Measurements from ENCODE around the gene KIAA1755.
A peak's percentile ranks its signal among the peaks of the same experiment; 100 is the strongest.

KIAA1755 gene

DNA sequence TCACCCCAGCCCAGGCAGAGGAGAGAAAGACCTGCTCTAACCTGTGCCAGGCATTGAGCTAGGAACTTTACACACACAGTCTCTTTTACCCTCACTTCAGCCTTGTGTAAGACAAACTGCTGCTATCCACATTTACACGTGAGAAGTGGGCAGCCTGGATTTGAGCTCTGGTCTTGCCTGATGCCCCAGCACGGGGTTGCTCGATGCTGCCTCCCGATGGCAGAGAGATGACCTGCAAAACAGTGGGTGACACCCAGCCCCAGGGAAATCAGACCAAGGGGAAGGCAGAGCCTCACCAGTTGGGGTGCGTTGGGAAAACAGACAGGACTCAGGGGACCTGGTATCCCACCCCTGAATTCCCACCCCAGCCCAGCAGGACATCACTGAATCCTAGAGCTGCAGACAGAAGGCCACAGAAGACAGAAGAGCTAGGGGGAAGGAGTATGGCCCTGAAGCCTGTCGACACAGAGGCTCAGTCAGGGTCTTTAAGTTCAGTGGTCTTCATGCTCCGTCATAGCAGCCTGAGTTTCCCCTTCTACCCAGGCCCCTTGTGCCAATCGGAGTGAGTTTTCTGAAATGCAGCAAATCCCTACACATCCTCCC lies 44.4 kb upstream of the KIAA1755 start:
- DNase-seq (ENCODE audit: low read depth), result peak; percentile 25
- TF ChIP-seq, protein P1, sequence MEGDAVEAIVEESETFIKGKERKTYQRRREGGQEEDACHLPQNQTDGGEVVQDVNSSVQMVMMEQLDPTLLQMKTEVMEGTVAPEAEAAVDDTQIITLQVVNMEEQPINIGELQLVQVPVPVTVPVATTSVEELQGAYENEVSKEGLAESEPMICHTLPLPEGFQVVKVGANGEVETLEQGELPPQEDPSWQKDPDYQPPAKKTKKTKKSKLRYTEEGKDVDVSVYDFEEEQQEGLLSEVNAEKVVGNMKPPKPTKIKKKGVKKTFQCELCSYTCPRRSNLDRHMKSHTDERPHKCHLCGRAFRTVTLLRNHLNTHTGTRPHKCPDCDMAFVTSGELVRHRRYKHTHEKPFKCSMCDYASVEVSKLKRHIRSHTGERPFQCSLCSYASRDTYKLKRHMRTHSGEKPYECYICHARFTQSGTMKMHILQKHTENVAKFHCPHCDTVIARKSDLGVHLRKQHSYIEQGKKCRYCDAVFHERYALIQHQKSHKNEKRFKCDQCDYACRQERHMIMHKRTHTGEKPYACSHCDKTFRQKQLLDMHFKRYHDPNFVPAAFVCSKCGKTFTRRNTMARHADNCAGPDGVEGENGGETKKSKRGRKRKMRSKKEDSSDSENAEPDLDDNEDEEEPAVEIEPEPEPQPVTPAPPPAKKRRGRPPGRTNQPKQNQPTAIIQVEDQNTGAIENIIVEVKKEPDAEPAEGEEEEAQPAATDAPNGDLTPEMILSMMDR (IDR thresholded peaks at IDR 0.05; ENCODE audit: insufficient read depth, low read depth, low read length, missing control alignments), result peak; percentile 41
- no peak overlapping the region for H3K4me3 ChIP-seq (ENCODE audit: low read depth, low read length)

- no peak for DNase-seq (ENCODE audit: low read depth)
- no peak within 1 kb of the TSS for H3K4me3 ChIP-seq (ENCODE audit: low read depth, low read length)
- TF ChIP-seq, protein P1 (IDR thresholded peaks at IDR 0.05; ENCODE audit: insufficient read depth, low read depth, low read length, missing control alignments), result no peak
Observed at GRCh38 chr20:38303908-38304379, 43.4 kb upstream of the KIAA1755 start, which contains the start of gene BPI. Gene BPI, plus strand, starts transcription at chr20:38304156. Its CDS starts 68 bp downstream, at chr20:38304224.

GRCh38 chr20:38302786-38303185 lies 42.3 kb upstream of the KIAA1755 start:
- H3K4me3 ChIP-seq (ENCODE audit: low read depth, low read length), result no peak overlapping the region
- no peak for DNase-seq (ENCODE audit: low read depth)
- TF ChIP-seq, protein P1 (IDR thresholded peaks at IDR 0.05; ENCODE audit: insufficient read depth, low read depth, low read length, missing control alignments), result no peak

DNA sequence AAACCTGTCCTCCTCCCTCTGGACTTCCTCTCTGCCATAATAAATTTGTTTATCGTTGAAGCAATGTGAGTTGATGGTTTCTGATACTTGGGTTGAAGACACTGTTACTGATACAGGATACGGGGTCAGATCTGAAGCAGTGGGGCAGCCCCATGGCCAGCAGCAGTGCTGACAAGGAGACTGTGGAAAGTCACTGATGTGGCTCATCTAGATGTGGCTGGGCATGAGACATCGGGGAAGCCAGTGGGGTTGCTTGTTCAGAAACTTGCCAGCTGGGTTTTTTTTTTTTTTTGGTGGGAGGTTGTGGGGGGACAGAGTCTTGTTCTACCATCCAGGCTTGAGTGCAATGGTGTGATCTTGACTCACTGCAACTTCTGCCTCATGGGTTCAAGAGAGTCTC lies 40.8 kb upstream of the KIAA1755 start:
- H3K4me3 ChIP-seq (ENCODE audit: low read depth, low read length), result no peak overlapping the region
- no peak for DNase-seq (ENCODE audit: low read depth)
- TF ChIP-seq, protein P1 (IDR thresholded peaks at IDR 0.05; ENCODE audit: insufficient read depth, low read depth, low read length, missing control alignments), result no peak

GRCh38 chr20:38300438-38300837 lies 39.9 kb upstream of the KIAA1755 start:
- no peak overlapping the region for H3K4me3 ChIP-seq (ENCODE audit: low read depth, low read length)
- TF ChIP-seq, protein P1 (IDR thresholded peaks at IDR 0.05; ENCODE audit: insufficient read depth, low read depth, low read length, missing control alignments), result no peak
- no peak for DNase-seq (ENCODE audit: low read depth)

GRCh38 chr20:38299963-38300362 lies 39.4 kb upstream of the KIAA1755 start:
- TF ChIP-seq, protein P1 (IDR thresholded peaks at IDR 0.05; ENCODE audit: insufficient read depth, low read depth, low read length, missing control alignments), result no peak
- no peak overlapping the region for H3K4me3 ChIP-seq (ENCODE audit: low read depth, low read length)
- DNase-seq (ENCODE audit: low read depth), result no peak

DNA sequence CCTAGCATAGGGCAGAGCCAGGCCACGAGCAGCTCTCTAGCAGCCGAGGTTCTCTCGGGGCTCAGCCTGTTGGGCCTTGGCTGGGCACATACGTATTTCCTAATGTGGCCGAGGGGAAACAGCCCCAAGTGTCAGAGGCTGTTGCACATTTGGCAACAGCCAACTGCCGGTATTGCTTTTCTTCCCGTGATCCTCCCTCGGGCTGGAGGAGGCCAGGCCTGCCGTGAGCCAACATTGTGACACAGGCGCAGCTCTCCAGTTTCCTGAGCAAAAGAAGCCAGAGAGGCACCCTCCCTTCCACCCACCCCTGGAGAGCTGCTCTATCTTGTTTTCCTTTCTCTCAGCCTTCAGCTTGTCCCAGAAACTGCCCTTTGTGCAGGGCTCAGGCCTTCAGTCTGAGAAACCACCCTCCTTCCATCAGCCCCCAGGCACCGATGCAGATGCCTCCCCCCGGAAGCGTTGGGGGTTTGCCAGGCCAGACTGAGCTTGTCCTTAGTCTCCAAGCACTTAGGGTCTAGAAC lies 38.3 kb upstream of the KIAA1755 start:
- no peak overlapping the region for H3K4me3 ChIP-seq (ENCODE audit: low read depth, low read length)
- TF ChIP-seq, protein P1 (IDR thresholded peaks at IDR 0.05; ENCODE audit: insufficient read depth, low read depth, low read length, missing control alignments), result no peak
- no peak for DNase-seq (ENCODE audit: low read depth)
